ENCODE data around the gene SPO11. TPM values are rescaled to one million over a fixed set of nuclear protein-coding genes. Genes with fewer than 3 reads are reported as not detected.

The SPO11 gene
- total RNA-seq, 4 donors from 2014 or later = not detected

DNA sequence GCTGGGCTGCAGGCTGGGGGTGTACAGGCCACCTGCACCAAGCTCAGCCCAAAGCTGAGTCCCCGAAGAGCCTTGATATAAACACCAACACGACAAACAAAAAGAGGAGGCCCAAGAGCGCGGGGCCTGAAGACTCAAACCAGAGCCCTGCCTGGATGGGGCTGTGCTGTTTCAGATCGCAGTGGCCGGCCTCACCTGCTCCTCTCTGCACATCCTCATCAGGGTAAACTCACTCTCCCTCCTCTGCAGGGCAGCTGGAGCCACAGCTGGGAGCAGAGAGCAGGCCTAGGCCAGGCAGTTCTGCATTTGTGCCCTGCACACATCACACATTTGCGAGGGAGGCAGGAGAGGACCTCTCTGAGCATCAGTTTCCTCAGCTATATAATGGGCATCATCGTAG lies 57.9 kb downstream of the SPO11 start:
- no peak for DNase-seq (ENCODE audit: low spot score)
- no peak for ATAC-seq (ENCODE audit: low FRiP score)
- TF ChIP-seq, protein P1, sequence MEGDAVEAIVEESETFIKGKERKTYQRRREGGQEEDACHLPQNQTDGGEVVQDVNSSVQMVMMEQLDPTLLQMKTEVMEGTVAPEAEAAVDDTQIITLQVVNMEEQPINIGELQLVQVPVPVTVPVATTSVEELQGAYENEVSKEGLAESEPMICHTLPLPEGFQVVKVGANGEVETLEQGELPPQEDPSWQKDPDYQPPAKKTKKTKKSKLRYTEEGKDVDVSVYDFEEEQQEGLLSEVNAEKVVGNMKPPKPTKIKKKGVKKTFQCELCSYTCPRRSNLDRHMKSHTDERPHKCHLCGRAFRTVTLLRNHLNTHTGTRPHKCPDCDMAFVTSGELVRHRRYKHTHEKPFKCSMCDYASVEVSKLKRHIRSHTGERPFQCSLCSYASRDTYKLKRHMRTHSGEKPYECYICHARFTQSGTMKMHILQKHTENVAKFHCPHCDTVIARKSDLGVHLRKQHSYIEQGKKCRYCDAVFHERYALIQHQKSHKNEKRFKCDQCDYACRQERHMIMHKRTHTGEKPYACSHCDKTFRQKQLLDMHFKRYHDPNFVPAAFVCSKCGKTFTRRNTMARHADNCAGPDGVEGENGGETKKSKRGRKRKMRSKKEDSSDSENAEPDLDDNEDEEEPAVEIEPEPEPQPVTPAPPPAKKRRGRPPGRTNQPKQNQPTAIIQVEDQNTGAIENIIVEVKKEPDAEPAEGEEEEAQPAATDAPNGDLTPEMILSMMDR (IDR thresholded peaks at IDR 0.05) = no peak

DNA sequence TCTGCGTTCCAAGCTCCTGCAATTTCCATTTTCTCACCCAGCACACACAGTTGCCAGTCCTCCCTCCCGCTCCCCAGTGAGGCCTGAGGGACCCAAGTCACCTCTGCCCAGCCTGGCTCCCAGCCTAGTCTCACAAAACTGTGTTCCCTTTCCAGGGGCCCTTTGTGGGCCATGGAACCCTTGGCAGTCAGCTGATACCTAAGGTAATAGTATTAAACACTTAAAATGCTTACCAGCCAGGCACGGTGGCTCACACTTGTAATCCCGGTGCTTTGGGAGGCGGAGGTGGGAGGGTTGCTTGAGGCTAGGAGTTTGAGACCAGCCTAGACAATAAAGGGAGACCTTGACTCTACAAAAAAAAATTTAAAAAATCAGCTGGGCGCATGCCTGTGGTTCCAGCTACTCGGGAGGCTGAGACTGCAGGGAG lies 58.4 kb downstream of the SPO11 start:
- TF ChIP-seq, protein P1 (IDR thresholded peaks at IDR 0.05) = no peak
- DNase-seq (ENCODE audit: low spot score) (no peak), ATAC-seq (ENCODE audit: low FRiP score) (no peak)

DNA sequence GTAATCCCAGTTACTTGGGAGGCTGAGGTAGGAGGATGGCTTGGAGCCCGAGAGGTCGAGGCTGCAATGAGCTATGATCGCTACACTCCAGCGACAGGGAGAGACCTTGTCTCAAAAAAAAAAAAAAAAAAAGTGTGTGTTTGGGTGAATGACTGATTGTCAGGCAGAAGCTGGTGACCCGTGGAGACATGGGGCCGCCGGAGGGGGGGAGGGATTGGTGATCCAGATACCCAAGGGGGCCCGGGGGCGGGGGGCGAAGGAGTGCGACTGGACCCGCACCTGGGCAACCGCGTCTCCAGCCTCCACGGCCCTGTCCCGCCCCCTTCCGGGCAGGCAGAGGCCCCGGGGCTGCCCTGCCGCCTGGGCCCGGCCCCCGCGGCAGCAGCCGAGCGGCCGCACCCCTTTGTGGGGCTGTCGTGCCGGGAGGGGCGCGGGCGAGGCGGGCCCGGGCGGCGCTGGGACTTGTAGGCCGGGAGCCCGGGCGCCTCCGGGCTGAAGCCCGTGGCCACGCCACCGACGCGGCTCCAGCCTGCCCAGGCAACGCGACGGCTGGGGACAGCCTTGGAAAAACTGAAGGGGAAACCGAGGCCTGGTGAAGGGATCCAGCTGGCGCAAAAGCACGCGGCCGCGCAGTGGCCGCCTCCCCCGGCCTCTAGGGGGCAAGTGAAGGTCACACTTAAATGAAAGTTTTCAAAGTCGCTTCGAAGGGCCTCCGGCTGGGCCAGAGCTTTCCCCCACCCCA lies 59.5 kb downstream of the SPO11 start:
- ATAC-seq (ENCODE audit: low FRiP score) (peak; percentile 53), DNase-seq (ENCODE audit: low spot score) (no peak)
- TF ChIP-seq, protein P1 (IDR thresholded peaks at IDR 0.05) = no peak

DNA sequence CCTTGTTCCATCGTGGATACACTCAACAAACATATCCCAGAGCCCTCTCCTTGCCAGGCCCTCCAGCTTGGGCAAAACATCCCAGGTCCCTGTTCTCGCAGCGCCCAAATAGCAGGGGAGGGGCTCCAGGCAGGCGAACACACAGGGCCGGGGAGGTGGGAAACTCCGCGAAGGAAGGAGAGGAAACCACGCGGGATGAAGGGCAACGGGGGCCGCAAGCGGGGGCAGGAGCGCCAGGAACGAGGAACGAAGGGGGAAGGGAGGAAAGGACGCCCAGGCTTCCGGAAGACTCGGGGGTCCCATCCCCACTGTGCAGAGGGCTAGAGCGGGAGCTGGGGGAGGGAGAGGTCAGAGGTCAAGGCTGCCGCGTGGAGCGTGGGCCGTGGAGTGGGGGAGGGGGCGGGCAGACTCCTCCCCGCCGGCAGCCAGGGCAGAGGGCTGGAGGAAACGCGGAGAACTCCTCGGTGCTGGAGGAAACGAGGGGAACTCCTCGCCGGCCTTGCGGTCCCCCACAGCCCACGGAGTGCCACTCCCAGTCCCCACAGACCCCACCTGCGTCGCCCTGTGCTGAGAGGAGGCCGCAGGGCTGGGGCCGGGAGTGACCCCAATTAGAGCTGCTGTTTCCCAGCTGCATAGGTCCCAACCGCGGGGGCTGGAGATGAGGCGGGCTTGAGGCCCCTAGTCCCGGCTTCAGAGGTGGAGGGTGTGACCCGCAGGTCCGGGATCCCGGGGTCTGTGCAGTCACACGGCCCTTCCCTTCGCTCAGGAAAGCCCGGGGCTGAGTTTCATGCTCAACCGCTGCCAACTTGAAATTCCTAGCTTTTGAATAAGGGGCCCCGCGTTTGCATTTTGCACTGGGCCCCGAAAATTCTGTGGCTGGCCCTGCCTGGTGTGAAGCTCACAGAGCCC lies 60.3 kb downstream of the SPO11 start:
- ATAC-seq (ENCODE audit: low FRiP score) (peak; percentile 10), DNase-seq (ENCODE audit: low spot score) (no peak)
- TF ChIP-seq, protein P1 (IDR thresholded peaks at IDR 0.05) = no peak

DNA sequence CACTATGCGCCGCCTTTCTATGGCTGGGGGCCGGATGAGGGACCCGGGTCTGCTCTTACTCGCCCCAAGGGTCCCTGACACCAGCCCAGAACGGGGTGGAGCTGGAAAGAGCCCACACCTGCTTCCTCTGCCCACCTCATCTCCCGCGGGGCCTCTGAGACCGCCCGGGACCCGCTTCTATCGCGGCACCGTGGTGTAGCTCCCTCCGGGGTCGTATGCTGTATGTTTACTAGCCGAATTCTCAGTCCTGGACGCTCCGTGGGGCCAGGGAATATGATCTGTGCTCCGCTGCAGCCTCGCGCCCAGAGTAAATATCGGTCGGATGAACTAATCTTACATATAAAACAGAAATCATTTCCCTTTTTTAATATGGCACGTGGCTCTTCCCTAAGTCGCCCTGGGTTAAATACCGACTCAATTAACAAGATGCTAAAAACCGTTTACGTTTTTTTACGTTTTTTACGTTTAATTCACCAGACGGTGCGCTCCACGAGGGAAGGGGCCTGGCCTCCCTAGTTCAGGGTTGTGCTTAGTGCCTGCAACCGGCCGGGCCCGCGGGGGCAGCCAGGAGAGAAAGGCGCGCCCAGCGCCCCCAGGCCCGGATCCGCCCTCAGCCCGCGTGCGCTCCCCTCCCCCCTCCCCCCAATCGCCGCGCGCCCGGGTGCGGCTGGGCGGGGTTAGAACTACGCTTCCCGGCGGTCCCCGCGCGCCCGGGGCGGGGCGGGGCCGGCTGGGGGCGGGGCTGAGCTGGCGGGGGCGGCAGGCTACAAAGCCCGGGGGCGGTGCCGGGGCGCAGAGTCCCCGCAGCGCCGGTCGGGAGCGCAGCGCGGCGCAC lies 61.2 kb downstream of the SPO11 start, which contains the start of gene RBM38:
TSS of gene RBM38 (plus strand) at position 793 of the 835 bp plus-strand sequence. CDS start 186 bp downstream, outside the sequence.
- TF ChIP-seq, protein P1 (IDR thresholded peaks at IDR 0.05) = no peak
- no peak for DNase-seq (ENCODE audit: low spot score)
- peak; percentile 83 for ATAC-seq (ENCODE audit: low FRiP score)

DNA sequence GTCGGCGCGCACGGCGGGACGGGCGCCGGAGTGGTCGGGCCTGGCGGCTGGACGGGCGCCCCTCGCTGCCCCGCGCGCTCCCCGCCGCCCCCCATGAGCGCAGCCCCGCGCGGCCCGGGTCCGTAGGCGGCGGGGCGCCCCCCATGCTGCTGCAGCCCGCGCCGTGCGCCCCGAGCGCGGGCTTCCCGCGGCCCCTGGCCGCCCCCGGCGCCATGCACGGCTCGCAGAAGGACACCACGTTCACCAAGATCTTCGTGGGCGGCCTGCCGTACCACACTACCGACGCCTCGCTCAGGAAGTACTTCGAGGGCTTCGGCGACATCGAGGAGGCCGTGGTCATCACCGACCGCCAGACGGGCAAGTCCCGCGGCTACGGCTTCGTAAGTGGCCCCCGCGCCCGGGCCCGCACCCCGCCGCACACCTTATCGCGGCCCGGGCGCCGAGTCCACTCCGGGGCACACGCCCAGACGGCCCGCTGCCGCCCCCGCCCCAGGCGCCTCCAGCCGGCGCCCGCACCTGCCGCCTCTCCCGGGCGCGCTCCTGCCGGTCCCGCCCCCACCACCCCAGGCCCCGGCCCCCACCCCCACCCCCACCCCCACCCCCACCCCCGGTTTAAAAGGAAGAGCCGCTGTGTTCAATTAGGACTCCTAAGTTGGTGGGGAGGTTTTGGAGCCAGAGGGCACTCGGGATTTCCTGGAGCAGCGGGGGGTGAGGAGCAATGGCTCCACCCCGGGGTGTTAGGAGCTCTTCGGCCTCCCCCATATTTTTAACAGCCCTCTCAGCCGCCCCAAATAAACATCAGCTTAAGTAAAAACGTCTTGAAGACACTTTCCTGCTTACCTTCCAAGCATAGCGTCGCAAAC lies 62.1 kb downstream of the SPO11 start:
- DNase-seq (ENCODE audit: low spot score) (no peak), ATAC-seq (ENCODE audit: low FRiP score) (no peak)
- TF ChIP-seq, protein P1 (IDR thresholded peaks at IDR 0.05) = no peak

Data from omental fat pad (tissue), 4 donors.